GM12891 (cell line): ENCODE results near the gene OPCML.

ENCODE experiments used
- POLR2A ChIP-seq: IDR thresholded peaks from 2 replicates; pipeline ENCODE4 v1.6.1; 2011; ENCODE audit warnings: low read depth, low read length, control low read depth
- TAF1 ChIP-seq: IDR thresholded peaks from 2 replicates; pipeline ENCODE4 v1.6.1; 2011; ENCODE audit warnings: low read depth, low read length, control low read depth

DNA sequence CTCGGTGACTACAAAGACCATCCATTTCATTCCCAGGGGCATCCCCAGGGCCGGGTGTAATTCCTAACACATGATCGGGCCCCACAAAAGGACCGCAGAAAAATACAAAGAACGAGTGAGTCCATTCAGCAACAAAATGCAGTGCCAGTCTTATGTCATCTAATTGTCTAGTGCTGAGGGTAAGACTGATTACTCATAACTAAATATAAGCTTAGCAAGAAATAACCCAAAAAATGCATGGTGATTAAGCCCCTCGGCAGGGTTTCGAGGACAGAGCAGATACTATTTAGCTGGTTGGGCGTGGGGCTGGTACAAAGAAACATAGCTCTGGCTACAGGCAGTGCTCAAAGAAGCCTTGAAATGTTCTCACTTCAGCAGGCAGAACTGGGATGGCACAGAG lies 1078.9 kb downstream of the OPCML start:
- TF ChIP-seq POLR2A (no peak), TAF1 (no peak)
